Naive B cell (primary cell): ENCODE measurements around the gene GAPVD1. TPM values are rescaled to one million over a fixed set of nuclear protein-coding genes. Genes with fewer than 3 reads are reported as not detected.
"Not testable (repeated sequence)": the region's sequence is repeated elsewhere in the genome, so short reads cannot be mapped to it uniquely, and the experiment has no call there.

ENCODE experiments used
- ATAC-seq, 2 donors: fragments of 150-1000 bp; cut with Tn5 transposase; 2 replicates each; pipeline ENCODE4 v1.10.0; 2021; ENCODE audit warnings: low read depth in 2 of 2, mild to moderate bottlenecking in 2 of 2, moderate library complexity in 2 of 2
- DNase-seq: peaks from one replicate; pipeline ENCODE4 v3.0.0; 2022
- H3K27ac Mint-ChIP-seq, 6 donors: one replicate each; pipeline ENCODE4 v1.8.0; 2020 to 2022; ENCODE audit warnings: mild to moderate bottlenecking in 6 of 6, mixed read lengths in 6 of 6, moderate library complexity in 5 of 6, inconsistent platforms in 2 of 6
- H3K27me3 Mint-ChIP-seq, 3 donors: one replicate each; pipeline ENCODE4 v1.8.0; 2021 to 2022; ENCODE audit warnings: mixed read lengths in 3 of 3, mild to moderate bottlenecking in 1 of 3
- H3K36me3 Mint-ChIP-seq, 2 donors: one replicate each; pipeline ENCODE4 v1.8.0; 2020 to 2022; ENCODE audit warnings: mixed read lengths in 2 of 2, inconsistent platforms in 1 of 2, mild to moderate bottlenecking in 1 of 2
- H3K4me1 Mint-ChIP-seq, 3 donors: one replicate each; pipeline ENCODE4 v1.8.0; 2020 to 2022; ENCODE audit warnings: mixed read lengths in 3 of 3, inconsistent platforms in 1 of 3, mild to moderate bottlenecking in 1 of 3, moderate library complexity in 1 of 3
- H3K4me3 Mint-ChIP-seq, 8 donors: one replicate each; pipeline ENCODE4 v1.8.0; 2020 to 2022; ENCODE audit warnings: mild to moderate bottlenecking in 8 of 8, mixed read lengths in 8 of 8, moderate library complexity in 8 of 8, inconsistent platforms in 2 of 8
- H3K9me3 Mint-ChIP-seq, 7 donors: one replicate each; pipeline ENCODE4 v1.8.0; 2020 to 2022; ENCODE audit warnings: mixed read lengths in 7 of 7, mild to moderate bottlenecking in 5 of 7, inconsistent platforms in 2 of 7, moderate library complexity in 1 of 7
- polyA plus RNA-seq, 6 donors: library from polyadenylated mRNA; unstranded; fragments of 300-500 nt; fragmentation: Illumina TruSeq; gene quantifications; one replicate each; pipeline ENCODE4 v1.2.3, GENCODE V29; 2021; ENCODE audit warnings: low read depth in 6 of 6

The GAPVD1 gene
- polyA plus RNA-seq, 6 donors from 2014 or later = 28.4 to 64.9 (median 39.0) TPM

DNA sequence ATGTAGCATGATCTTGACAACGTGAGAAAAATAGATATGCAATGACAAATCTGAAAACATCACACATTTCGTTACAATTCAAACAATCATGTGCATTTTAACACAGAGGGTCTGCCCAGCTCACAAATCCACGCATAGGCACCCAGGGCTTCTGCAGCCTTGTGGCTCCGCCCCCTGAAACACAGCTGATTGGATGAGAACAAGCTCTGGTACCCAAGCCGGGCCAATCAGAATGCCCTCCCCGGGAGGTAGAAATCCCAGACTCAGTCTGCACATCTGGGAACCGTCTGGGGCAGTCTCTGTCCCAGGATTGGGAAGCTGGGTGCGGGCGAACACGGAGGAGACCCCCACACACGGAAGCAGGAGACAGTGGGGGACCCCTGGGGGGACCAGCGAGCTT, 137.5 kb downstream of the GAPVD1 start:
- H3K4me3 Mint-ChIP-seq = no peak overlapping the region
- DNase-seq (no peak), ATAC-seq (no peak)
- H3K36me3 Mint-ChIP-seq = no peaks in the 10 kb centered on the region
- H3K9me3 Mint-ChIP-seq = no peaks in the 10 kb centered on the region
- no peak overlapping the region for H3K27ac Mint-ChIP-seq
- H3K4me1 Mint-ChIP-seq = no peaks in the 10 kb centered on the region
- no peaks in the 10 kb centered on the region for H3K27me3 Mint-ChIP-seq

DNA sequence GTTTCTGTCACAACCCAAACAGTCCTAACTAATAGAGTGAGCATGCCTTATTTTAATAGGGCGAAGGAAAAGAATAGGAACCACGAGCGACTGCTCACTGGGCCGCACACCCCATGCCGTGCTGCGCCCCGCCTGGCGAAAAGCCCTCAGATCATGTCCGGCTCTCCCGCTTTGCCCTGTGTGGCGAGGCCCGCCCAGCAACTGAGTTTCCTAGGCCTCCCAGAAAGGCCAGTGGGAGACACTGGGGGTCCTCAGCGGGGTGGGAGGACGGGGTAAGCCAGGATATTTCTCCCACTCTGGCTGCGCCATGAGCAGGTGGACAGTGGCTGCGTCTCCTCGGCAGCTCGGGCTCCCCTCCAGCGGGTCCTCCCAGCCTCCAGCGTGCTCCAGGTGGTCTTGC, 138.0 kb downstream of the GAPVD1 start:
- no peak overlapping the region for H3K27ac Mint-ChIP-seq
- H3K27me3 Mint-ChIP-seq = no peaks in the 10 kb centered on the region
- DNase-seq (no peak), ATAC-seq (no peak)
- H3K9me3 Mint-ChIP-seq = no peaks in the 10 kb centered on the region
- H3K4me3 Mint-ChIP-seq = no peak overlapping the region
- H3K4me1 Mint-ChIP-seq = no peaks in the 10 kb centered on the region
- no peaks in the 10 kb centered on the region for H3K36me3 Mint-ChIP-seq

DNA sequence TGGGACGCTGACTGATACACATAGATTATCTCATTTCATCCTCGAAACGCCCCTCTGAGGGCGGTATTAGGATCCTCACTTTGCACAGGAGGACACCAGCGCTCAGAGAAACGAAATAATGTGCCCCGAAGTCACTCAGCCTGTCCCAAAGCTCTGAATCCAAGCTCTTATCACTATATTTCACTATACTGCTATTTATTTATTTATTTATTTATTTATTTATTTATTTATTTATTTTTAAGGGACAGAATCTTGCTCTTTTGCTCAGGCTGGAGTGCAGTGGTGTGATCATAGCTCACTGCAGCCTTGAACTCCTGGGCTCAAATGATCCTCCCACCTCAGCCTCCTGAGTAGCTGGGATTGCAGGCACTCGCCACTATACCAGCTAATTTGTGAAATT, 138.6 kb downstream of the GAPVD1 start:
- ATAC-seq, H3K27ac Mint-ChIP-seq, H3K4me1 Mint-ChIP-seq, H3K4me3 Mint-ChIP-seq, DNase-seq, H3K9me3 Mint-ChIP-seq, H3K27me3 Mint-ChIP-seq, H3K36me3 Mint-ChIP-seq: not testable (repeated sequence)

DNA sequence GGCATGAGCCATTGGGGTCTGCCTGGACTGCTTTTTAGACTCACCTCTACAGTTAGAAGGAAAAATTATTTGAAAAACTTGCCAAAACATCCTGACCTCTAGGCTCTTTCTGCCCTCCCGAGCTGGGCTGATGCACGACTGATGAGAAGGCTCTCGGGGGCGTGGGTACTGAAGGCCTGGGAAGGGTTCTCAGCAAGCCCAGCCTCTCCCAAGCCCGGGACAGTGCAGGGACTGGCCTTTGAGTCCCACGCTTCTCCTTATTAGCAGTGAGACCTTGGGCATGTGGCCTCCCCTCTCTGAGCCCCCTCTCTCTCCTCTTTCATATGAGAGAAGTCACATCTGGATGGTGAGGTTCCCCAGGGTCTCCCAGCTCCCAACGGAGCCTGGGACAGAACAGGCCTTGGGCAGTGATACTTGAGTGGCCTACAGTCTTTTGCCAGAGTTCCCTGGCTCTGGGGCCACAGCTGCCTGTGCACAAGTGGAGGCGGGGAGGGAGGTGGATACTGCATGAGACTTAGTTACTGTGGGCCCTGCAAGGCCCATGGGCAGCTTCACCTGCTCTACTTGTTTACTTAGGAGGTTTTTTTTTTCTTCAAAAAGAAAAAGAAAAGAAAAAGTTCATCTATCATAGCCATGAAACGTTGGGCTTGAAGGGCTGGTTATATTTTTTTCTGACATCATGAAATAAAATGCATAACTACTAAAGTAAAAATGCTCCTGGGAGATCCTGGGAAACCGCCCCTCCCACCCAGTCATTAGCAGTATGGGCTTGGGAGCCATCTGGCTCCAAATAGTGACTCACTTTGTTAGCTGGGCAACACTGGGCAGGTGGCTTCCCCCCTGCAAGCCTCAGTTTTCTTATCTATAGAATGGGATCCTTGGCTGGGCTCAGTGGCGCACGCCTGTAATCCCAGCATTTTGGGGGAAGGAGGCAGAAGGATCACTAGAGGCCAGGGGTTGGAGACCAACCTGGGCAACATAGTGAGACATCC, 139.4 kb downstream of the GAPVD1 start:
- Mint-ChIP-seq H3K9me3 (no peaks in the 10 kb centered on the region), H3K4me3 (no peak overlapping the region), H3K36me3 (no peaks in the 10 kb centered on the region), H3K4me1 (no peaks in the 10 kb centered on the region), H3K27ac (no peak overlapping the region), H3K27me3 (peaks cover 0 to 3% (median under 1%) of the 10 kb centered on the region in 3 donors)
- DNase-seq = no peak
- ATAC-seq = no peak

DNA sequence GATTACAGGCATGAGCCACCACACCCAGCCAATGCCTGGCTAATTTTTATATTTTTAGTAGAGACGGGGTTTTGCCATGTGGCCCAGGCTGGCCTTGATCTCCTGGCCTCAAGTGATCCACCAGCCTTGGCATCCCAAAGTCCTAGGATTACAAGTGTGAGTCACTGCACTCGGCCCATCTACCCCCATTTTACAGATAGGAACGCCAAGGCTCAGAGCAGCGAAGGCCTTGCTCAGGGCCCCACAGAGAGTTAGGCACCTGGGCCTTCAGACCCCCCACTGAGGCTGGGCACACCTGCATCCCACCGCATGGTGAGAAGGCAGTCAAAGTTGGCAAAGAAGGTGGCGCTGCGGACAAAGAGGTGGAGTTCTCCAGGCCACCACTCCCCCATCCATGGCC, 143.1 kb downstream of the GAPVD1 start:
- Mint-ChIP-seq H3K9me3 (no peaks in the 10 kb centered on the region), H3K27me3 (peaks cover 8 to 31% (median 21%) of the 10 kb centered on the region in 3 donors), H3K4me1 (peaks cover 11 to 19% (median 14%) of the 10 kb centered on the region in 3 donors), H3K4me3 (peak overlapping the region in 2 of 8 donors; percentile 7 to 51), H3K27ac (peak overlapping the region in 1 of 6 donors; percentile 67), H3K36me3 (no peaks in the 10 kb centered on the region)
- ATAC-seq = no peak
- no peak for DNase-seq

DNA sequence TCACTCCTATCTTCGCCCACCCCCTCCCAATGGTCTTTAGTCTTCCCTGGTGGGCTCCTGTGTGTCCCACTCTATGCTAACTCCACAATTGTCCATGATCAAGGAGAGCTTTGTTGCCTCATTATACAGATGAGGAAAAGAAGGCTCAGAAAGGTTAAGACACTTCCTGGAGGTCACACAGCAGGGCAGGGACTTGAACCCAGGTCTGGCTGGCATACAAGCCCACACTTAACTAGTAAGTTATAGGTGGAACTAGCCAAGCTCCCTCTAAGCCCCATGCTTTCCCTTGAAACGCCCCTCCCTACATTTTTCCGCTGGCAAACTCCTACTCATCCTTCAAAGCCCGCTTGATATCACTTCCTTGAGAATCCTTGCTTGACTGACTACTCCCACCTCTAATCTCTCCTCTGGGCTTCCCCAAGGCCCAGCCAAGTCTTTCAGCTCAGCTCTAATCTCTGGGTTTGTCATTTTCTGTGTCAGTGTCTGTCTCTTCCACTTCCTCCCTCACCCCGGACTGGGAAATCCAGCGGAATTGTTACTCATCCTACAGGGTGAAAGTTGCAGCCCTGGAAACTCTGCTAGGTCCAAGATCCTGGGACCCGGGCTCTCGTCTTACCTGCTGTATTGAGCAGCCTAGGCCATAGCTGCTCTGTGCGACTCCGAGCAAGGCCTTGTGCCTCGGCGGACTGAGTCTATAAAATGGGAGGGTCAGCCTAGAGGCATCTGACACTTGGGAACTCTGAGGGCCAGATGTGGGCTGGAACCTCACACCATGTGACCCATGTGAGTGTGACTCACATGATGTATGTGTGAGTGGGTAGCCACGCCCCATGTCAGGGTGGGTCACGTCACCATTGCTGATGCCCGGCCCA, 144.5 kb downstream of the GAPVD1 start:
- ATAC-seq = no peak

DNA sequence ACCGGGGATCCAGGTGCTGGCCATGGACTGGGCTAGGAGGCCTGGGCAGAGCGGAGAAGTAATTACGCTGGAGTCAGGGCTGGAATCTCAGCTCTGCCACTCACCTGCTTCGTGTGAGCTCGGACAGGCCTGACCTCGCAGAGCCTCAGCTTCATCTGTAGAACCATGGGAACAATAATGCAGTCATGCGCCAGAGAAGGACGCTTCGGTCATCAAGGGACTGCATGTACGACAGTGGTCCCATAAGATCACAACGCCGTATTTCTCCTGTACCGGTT, 145.1 kb downstream of the GAPVD1 start:
- ATAC-seq (no peak), DNase-seq (no peak)
- no peak overlapping the region for H3K27ac Mint-ChIP-seq
- no peaks in the 10 kb centered on the region for H3K9me3 Mint-ChIP-seq
- peaks cover 16 to 24% (median 19%) of the 10 kb centered on the region in 3 donors for H3K4me1 Mint-ChIP-seq
- H3K4me3 Mint-ChIP-seq = peak overlapping the region in 6 of 8 donors; percentile 25 to 88 (median 67)
- H3K36me3 Mint-ChIP-seq = no peaks in the 10 kb centered on the region
- peaks cover 15 to 37% (median 28%) of the 10 kb centered on the region in 3 donors for H3K27me3 Mint-ChIP-seq

More for the DNA sequence above, 144.5 kb downstream of the GAPVD1 start:
- peak overlapping the region in 7 of 8 donors; percentile 25 to 88 (median 65) for H3K4me3 Mint-ChIP-seq
- H3K36me3 Mint-ChIP-seq = no peaks in the 10 kb centered on the region
- peaks cover 16 to 24% (median 19%) of the 10 kb centered on the region in 3 donors for H3K4me1 Mint-ChIP-seq
- no peaks in the 10 kb centered on the region for H3K9me3 Mint-ChIP-seq
- no peak overlapping the region for H3K27ac Mint-ChIP-seq
- peaks cover 15 to 37% (median 28%) of the 10 kb centered on the region in 3 donors for H3K27me3 Mint-ChIP-seq
- no peak for DNase-seq

DNA sequence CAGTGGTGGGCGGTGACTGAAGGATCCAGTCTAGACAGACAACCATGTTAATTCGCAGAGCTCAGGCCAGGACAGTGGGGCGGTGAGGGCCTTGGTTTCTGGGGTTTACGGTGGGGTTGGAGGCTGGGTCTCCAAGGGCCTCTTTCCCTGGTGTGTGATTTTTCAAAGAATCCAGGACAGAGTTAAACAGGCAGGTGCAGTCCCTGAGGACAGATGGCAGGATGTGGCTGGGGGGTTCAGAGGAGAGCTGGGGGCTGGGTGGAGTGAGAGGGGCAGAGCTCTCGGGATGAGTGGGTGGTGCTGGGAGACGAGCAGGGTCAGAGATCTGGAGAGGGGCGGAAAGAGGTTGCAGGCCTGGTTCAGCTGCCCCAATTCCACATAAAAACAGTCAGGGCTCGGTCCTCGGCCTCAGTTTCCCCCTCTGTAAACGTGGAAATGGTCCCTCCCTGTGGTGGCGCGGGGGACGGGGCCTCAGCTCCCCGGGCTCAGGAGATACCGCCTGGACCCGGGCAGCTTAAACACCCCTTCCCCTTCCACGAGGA, 145.9 kb downstream of the GAPVD1 start:
- DNase-seq (no peak), ATAC-seq (peak; percentile 15 to 34)
- H3K4me3 Mint-ChIP-seq = peak overlapping the region; percentile 69 to 90 (median 88)
- H3K36me3 Mint-ChIP-seq = no peaks in the 10 kb centered on the region
- H3K4me1 Mint-ChIP-seq = peaks cover 16 to 24% (median 19%) of the 10 kb centered on the region in 3 donors
- H3K27ac Mint-ChIP-seq = peak overlapping the region in 1 of 6 donors; percentile 62
- H3K27me3 Mint-ChIP-seq = peaks cover 15 to 37% (median 28%) of the 10 kb centered on the region in 3 donors
- no peaks in the 10 kb centered on the region for H3K9me3 Mint-ChIP-seq

DNA sequence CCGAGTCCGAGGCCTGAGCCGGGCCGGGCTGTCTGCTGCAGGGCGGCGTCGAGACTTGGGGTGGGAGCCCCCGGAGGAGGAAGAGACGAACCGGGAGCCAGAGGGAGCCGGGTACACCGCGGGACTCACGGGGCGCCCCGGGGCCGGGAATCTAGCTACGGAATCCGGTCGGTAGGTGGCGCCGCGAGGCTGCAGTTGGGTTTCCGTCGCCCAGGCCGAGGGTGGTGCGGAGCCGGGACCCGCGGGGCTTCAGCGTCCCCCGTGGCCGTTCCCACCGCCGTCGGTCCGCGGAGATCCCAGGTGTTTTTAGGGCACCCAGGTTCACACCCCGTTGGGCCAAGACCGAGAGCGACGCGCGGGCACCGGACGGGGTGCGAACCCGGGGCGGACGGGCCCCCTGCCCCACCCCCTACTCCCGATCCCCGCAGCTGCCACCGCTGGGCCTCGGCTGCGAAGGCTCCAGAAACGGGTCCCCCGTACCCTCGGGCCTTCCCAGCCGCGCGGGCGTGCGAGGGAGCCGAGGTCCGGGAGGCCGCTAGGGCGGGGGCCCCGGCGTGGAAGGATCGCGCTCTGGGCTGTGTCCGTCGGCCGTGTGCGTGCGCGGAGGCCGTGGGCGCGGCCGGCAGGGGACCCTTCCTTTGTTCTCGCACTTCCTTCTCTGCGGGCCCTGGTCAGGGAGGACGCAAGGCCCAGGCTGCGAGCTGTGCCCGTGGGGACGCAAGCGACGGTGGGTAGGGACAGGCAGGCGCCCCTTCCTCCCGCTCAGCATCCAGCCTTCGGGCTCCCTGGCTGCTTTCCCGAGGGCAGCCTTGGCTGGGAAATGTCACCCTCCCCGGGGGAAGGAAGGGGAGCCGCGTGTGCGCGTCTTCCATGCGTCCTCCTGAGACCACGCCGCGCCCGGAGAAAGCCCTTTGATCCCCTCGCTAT, 146.6 kb downstream of the GAPVD1 start:
- peak; percentile 88 to 89 for ATAC-seq
- no peaks in the 10 kb centered on the region for H3K9me3 Mint-ChIP-seq
- DNase-seq = peak; percentile 72
- H3K36me3 Mint-ChIP-seq = no peaks in the 10 kb centered on the region
- H3K27me3 Mint-ChIP-seq = peaks cover 15 to 37% (median 28%) of the 10 kb centered on the region in 3 donors
- peak overlapping the region in 2 of 6 donors; percentile 14 to 59 for H3K27ac Mint-ChIP-seq
- H3K4me3 Mint-ChIP-seq = peak overlapping the region; percentile 76 to 94 (median 88)
- H3K4me1 Mint-ChIP-seq = peaks cover 16 to 24% (median 19%) of the 10 kb centered on the region in 3 donors

DNA sequence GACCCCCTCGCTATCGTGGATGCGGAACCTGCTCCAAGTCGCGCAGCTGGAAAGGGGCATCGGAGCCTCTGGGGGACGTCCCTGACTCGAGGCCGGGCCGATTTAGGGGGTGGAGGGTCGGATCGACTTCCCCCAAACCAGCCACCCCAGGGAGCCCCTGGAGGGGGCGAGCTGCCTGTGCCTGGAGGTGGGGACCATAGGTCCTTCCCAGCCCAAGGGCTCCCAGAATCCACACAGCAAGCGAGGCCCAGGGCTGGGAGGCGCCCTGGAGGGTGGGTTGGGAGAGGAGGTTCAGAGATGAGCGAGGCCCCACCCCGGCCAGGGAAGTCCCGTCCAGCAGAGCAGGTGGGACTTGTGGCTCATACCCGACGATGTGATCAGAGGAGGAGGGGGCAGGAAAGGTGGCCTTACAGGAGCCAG, 147.6 kb downstream of the GAPVD1 start:
- peaks cover 15 to 37% (median 28%) of the 10 kb centered on the region in 3 donors for H3K27me3 Mint-ChIP-seq
- peaks cover 16 to 24% (median 19%) of the 10 kb centered on the region in 3 donors for H3K4me1 Mint-ChIP-seq
- H3K36me3 Mint-ChIP-seq = no peaks in the 10 kb centered on the region
- DNase-seq = no peak
- H3K27ac Mint-ChIP-seq = peak overlapping the region in 2 of 6 donors; percentile 13 to 59
- no peak for ATAC-seq
- H3K9me3 Mint-ChIP-seq = no peaks in the 10 kb centered on the region
- H3K4me3 Mint-ChIP-seq = peak overlapping the region; percentile 82 to 94 (median 89)

DNA sequence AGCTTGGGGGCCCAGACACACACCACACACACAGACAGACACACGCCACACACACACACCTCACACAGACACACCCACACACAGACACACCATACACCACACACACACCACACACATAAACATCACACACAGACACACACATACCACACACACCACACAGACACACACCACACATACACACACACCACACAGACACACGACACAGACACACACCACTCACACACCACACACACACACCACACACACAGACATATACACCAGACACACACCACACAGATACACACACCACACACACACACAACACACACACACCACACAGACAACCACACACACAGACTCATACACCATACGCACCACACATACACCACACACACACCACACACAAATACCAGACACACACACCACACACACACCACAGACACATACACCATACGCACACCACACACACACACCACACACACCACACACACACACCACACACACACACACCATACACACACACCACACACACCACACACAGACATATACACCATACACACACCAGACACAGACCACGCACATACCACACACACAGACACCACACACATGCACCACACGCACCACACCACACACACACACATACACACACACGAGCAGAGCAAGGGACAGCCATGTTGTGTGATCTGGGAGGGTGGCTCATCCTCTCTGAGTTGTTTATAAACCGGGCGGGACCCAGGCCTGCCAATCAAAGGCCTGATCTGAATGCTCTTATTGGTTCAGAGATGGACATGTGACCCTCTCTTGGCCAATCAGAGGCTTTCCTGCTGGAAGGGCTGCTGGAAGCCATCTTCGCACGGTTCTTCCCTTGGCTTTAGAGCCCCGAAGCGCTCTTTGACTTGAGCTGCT, 148.3 kb downstream of the GAPVD1 start:
- no peak for DNase-seq

More for the DNA sequence above, 148.3 kb downstream of the GAPVD1 start:
- ATAC-seq = no peak
- Mint-ChIP-seq H3K27ac (peak overlapping the region in 3 of 6 donors; percentile 8 to 95 (median 37)), H3K4me1 (peaks cover 16 to 24% (median 19%) of the 10 kb centered on the region in 3 donors), H3K27me3 (peaks cover 15 to 37% (median 28%) of the 10 kb centered on the region in 3 donors), H3K9me3 (no peaks in the 10 kb centered on the region), H3K4me3 (peak overlapping the region; percentile 9 to 92 (median 80)), H3K36me3 (no peaks in the 10 kb centered on the region)
